ENCODE results near the gene RNF14. TPM values are rescaled to one million over a fixed set of nuclear protein-coding genes. Genes with fewer than 3 reads are reported as not detected.

The RNF14 gene
- total RNA-seq, 2 donors from 2014 or later = 27.5 to 33.0 TPM

- no peak overlapping the region for H3K27ac Mint-ChIP-seq
- no peak overlapping the region for H3K4me3 ChIP-seq (ENCODE audit: low read length)
- 86 to 96% methylated on average over 1 of the region's 1 CpG for WGBS, 2 experiments (ENCODE audit: insufficient coverage in 1 of 2, insufficient read length in 1 of 2)
- no peak overlapping the region for H3K27ac ChIP-seq (ENCODE audit: low read depth, low read length)
- peaks cover 10% of the 10 kb centered on the region for H3K9me3 ChIP-seq (ENCODE audit: control insufficient read depth, low read length)
- H3K9ac ChIP-seq (ENCODE audit: extremely low read depth, low read length, poor library complexity, severe bottlenecking) = no peak overlapping the region
- H3K27me3 ChIP-seq (ENCODE audit: control insufficient read depth, insufficient read depth, low read length, poor library complexity, severe bottlenecking) = no peaks in the 10 kb centered on the region
- TF ChIP-seq, protein P1, sequence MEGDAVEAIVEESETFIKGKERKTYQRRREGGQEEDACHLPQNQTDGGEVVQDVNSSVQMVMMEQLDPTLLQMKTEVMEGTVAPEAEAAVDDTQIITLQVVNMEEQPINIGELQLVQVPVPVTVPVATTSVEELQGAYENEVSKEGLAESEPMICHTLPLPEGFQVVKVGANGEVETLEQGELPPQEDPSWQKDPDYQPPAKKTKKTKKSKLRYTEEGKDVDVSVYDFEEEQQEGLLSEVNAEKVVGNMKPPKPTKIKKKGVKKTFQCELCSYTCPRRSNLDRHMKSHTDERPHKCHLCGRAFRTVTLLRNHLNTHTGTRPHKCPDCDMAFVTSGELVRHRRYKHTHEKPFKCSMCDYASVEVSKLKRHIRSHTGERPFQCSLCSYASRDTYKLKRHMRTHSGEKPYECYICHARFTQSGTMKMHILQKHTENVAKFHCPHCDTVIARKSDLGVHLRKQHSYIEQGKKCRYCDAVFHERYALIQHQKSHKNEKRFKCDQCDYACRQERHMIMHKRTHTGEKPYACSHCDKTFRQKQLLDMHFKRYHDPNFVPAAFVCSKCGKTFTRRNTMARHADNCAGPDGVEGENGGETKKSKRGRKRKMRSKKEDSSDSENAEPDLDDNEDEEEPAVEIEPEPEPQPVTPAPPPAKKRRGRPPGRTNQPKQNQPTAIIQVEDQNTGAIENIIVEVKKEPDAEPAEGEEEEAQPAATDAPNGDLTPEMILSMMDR (conservative IDR thresholded peaks at IDR 0.05) = no peak
- no peaks in the 10 kb centered on the region for H3K27me3 Mint-ChIP-seq (ENCODE audit: insufficient read depth)
- H3K36me3 Mint-ChIP-seq (ENCODE audit: low read depth) = peaks cover 67% of the 10 kb centered on the region
- no peaks in the 10 kb centered on the region for H3K4me1 ChIP-seq (ENCODE audit: control insufficient read depth, insufficient read depth, low read length)
- H3K36me3 ChIP-seq (ENCODE audit: control insufficient read depth, insufficient read depth, low read length) = peaks cover 73% of the 10 kb centered on the region
- peaks cover 8% of the 10 kb centered on the region for H3K9me3 Mint-ChIP-seq
- no peak overlapping the region for H3K4me3 Mint-ChIP-seq
- no peaks in the 10 kb centered on the region for H3K4me1 Mint-ChIP-seq
- DNase-seq = no peak
Observed at GRCh38 chr5:142000173-142000572, 31.3 kb downstream of the RNF14 start.

GRCh38 chr5:142000704-142001484, 32.0 kb downstream of the RNF14 start:
- Mint-ChIP-seq H3K27me3 (ENCODE audit: insufficient read depth) (no peaks in the 10 kb centered on the region), H3K27ac (peak overlapping the region; percentile 69), H3K36me3 (ENCODE audit: low read depth) (peaks cover 69% of the 10 kb centered on the region), H3K4me3 (no peak overlapping the region), H3K9me3 (peaks cover 8% of the 10 kb centered on the region), H3K4me1 (no peaks in the 10 kb centered on the region)
- no peaks in the 10 kb centered on the region for H3K4me1 ChIP-seq (ENCODE audit: control insufficient read depth, insufficient read depth, low read length)
- no peak overlapping the region for H3K27ac ChIP-seq (ENCODE audit: low read depth, low read length)
- 87 to 100% methylated on average over 2 to 6 of the region's 6 CpGs for WGBS, 2 experiments (ENCODE audit: insufficient coverage in 1 of 2, insufficient read length in 1 of 2)
- no peaks in the 10 kb centered on the region for H3K27me3 ChIP-seq (ENCODE audit: control insufficient read depth, insufficient read depth, low read length, poor library complexity, severe bottlenecking)
- DNase-seq = peak; percentile 77
- H3K36me3 ChIP-seq (ENCODE audit: control insufficient read depth, insufficient read depth, low read length) = peaks cover 73% of the 10 kb centered on the region
- no peak overlapping the region for H3K9ac ChIP-seq (ENCODE audit: extremely low read depth, low read length, poor library complexity, severe bottlenecking)
- H3K9me3 ChIP-seq (ENCODE audit: control insufficient read depth, low read length) = peaks cover 10% of the 10 kb centered on the region
- H3K4me3 ChIP-seq (ENCODE audit: low read length) = no peak overlapping the region
- TF ChIP-seq, protein P1 (conservative IDR thresholded peaks at IDR 0.05) = peak; percentile 73

DNA sequence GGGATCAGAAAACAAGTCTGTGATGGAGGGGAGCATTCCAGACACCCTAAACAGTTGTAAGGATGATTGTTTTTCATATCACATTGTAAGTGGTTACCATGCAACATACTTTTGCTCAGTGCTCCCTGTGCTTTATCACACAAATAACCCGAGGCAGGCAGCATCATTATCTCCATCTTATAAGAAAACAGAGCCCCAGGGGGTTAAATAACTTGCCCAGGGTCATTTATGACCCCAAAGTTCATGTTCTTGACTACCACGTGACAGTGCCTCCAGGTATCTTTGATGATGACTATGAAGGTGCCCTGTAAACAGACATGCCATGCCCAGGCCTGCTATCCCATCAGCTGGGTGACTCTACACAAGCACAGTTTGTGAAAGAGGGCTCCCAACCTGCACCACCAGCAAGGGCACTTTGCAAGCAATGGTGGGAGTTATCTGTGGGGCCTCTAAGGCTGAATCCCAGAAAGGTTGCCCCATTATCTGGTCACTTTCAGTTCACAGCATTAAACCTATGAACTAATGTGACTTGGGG, 34.4 kb downstream of the RNF14 start:
- 87 to 94% methylated on average over 2 of the region's 2 CpGs for WGBS, 2 experiments (ENCODE audit: insufficient coverage in 1 of 2, insufficient read length in 1 of 2)
- TF ChIP-seq, protein P1 (conservative IDR thresholded peaks at IDR 0.05) = no peak
- Histone ChIP-seq H3K4me3 (ENCODE audit: low read length) (no peak overlapping the region), H3K9ac (ENCODE audit: extremely low read depth, low read length, poor library complexity, severe bottlenecking) (no peak overlapping the region), H3K4me1 (ENCODE audit: control insufficient read depth, insufficient read depth, low read length) (no peaks in the 10 kb centered on the region), H3K27me3 (ENCODE audit: control insufficient read depth, insufficient read depth, low read length, poor library complexity, severe bottlenecking) (no peaks in the 10 kb centered on the region), H3K27ac (ENCODE audit: low read depth, low read length) (no peak overlapping the region), H3K36me3 (ENCODE audit: control insufficient read depth, insufficient read depth, low read length) (peaks cover 70% of the 10 kb centered on the region), H3K9me3 (ENCODE audit: control insufficient read depth, low read length) (peaks cover 10% of the 10 kb centered on the region)
- Mint-ChIP-seq H3K4me3 (no peak overlapping the region), H3K27ac (no peak overlapping the region), H3K27me3 (ENCODE audit: insufficient read depth) (no peaks in the 10 kb centered on the region), H3K4me1 (no peaks in the 10 kb centered on the region), H3K36me3 (ENCODE audit: low read depth) (peaks cover 82% of the 10 kb centered on the region), H3K9me3 (peaks cover 8% of the 10 kb centered on the region)
- DNase-seq = no peak
